HG02884 (cell line): ENCODE results near the gene WDR74.
"Not testable (repeated sequence)": the region's sequence is repeated elsewhere in the genome, so short reads cannot be mapped to it uniquely, and the experiment has no call there.

Source experiments
- ATAC-seq: cut with Tn5 transposase; IDR thresholded peaks from one replicate; pipeline ENCODE4 v1.9.1; 2021; ENCODE audit warnings: mild to moderate bottlenecking, moderate library complexity; ENCODE audit not compliant: unreplicated experiment

Gene WDR74

DNA sequence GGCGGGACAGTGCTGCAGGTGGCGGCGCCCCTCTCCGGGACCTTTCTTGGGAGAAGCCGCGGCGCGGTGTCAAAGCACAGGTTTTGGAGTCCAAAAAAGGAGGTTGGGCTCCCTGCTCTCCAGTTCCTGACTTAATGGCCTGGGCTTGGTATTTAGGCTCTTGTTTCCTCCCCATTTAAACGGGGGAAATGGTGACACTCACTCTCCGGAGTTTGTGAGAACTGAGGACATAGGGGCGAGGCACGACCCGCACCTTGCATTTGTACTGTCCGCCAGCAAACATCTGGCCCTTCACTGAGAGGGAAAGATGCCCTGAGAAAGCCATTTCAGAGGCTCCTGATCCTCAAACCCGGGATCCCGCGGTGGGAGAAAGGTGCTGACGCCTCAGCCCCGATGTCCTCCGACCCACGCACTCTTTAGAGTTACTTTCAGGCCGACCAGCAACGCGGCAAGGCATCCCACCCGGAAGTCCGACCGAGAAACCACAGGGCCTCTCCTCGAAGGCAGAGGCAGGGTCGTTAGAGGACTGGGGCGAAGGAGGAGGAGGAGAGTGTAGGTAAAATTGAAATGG is 2.9 kb upstream of the WDR74 start:
- ATAC-seq, result no peak

DNA sequence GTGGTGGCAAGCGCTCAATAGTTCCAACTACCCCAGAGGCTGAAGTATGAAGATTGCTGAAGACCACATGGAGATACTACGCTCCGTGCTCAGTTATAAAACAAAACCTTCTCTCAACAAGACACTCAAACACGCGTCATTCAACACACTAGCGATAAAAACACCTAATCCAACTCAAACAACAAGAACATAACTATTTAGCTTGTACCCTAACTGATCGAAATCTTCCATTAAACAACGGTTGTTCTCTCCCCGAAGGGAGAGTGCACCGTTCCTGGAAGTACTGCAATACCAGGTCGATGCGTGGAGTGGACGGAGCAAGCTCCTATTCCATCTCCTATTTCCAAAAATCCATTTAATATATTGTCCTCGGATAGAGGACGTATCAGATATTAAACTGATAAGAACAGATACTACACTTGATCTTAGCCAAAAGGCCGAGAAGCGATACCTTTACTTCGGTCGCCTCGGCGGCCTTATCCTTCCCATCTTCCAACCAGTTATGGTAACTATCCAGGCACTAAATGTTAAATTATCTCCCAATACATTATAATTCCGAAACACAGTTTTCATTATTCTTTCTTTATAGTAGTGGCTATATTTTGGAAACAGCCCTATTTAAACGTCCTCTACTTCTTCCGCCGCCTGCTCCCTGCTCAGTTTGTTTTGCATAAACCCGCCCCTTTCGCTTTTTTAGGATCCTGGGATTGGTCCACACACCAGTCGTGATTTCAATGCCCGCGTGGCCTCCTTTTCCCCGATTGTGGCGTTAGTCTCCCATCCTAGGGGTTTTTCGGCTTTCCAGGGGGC is 2.2 kb upstream of the WDR74 start:
- ATAC-seq, result peak; percentile 46

DNA sequence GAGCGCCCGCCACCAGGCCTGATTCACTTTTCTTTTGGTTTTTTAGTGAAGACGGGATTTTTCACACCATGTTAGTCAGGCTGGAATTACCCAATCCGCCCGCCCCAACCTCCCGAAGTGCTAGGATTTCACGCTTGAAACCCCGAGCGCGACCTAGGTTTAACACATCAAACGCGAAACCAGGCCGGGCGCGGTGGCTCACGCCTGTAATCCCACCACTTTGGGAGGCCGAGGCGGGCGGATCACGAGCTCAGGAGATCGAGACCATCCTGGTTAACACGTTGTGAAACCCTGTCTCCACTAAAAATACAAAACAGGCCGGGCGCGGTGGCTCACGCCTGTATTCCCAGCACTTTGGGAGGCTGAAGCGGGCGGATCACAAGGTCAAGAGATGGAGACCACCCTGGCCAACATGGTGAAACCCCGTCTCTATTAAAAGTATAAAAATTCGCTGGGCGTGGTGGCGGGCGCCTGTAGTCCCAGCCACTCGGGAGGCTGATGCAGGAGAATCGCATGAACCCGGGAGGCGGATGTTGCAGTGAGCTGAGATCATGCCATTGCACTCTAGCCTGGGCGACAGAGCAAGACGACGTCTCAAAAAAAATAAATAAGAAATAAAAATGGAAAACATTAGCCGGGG is 1.5 kb upstream of the WDR74 start:
- not testable (repeated sequence) for ATAC-seq

DNA sequence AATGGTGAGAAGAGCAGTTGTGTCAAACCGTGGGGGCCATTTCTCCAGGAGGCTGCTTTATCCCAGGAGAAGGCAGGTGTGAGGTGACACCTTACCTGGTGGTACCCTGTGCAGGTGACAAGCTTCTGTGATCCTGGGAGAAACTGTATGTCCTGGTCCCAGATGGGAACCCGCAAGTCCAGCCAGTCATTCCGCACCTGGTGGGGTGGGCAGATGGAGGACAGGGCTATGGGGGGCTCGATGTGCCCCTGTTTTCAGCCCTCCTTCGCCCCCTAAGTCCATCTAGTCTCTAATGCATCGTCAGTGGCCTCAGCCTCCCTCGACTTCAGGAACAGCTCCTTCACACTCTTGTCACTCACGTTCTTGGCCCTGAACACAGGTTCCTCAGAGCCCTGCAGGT is 4.1 kb downstream of the WDR74 start:
- no peak for ATAC-seq

DNA sequence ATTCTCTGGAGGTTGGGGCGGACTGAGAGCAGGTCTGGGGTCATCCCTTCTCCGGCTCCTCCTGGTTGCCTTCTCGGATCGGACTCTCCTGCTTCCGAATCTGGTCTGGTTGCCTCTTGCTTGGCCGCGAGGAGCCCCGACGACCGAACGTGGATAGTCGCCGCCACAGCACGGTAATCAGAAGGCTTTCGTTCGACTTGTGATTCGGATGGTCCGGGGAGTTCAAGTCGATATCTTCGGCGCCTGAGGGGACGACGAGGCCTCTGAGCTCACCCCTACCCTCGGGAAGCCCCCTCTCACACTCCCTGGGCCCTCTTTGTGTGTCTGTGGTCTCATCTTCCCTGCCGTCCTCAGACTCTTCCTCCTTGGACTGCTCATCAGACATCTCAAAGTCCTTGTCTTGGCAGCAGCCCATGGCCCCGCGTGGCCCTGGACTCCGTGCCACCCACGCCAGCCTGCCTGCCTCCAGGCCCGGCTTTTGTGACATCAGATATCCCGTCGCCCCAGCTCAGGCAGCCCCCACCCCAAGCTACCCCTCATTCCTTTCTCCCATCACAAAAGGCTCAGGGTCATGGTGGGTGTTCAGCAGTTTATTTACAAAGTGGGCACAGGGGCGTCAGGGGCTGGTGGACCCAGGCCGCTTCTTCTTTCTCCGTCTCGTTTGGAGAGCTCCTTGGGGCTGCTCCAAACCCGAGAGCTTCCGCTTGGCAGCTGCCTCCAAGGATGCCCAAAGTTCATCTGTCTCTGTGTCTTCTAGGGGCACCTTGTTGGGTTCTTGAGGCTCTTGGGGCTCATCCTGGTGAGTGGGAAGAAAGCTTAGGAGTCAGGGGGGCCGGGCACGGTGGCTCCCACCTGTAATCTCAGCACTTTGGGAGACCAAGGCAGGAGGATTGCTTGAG is 6.8 kb downstream of the WDR74 start, which contains the start of gene TEX54:
Gene TEX54 (minus strand): TSS at position 506 of the 899 bp plus-strand sequence.
- peak; percentile 14 for ATAC-seq

DNA sequence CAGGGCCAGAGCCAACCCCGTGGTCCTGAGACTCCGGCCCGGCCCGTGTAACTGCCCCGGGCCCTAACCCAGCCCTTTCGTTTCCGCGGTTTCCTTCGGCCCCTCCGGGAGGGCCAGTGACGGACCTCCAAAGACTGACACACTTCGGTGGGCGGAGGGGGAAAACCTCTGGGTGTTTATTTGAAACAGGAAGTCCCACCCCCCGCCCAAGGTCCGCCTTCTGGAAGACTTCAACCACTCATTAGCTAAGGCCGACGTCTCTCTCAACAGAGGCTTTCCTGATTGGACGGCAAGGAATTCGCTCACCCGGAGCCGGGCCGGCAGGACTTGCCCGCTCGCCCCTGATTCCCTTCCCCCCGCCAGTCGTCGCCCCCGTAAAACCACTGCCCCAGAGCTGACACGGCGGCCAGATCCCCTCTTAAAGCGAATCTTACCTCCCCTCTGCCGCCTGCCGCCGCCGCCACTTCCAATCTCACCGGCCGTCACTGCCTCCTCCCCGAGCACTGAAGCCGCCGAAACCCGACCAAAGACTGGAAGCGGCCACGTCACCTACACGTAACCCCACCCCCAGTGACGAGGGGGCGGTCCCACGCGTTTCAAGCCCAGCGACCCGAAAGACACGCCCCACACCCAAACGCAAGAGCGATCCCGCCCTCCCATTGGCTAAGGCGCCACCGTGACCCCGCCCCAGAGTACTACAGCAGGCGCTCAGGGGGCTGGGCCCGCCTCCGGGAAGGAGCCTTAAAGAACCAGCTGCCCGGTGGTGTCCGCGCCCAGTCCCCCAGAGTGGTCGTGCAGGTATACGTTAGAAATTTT is 7.7 kb downstream of the WDR74 start, which contains the start of gene STX5:
Gene STX5 (minus strand): TSS at position 532 of the 816 bp plus-strand sequence. CDS start 808 bp downstream, outside the sequence.
- ATAC-seq, result peak; percentile 78

DNA sequence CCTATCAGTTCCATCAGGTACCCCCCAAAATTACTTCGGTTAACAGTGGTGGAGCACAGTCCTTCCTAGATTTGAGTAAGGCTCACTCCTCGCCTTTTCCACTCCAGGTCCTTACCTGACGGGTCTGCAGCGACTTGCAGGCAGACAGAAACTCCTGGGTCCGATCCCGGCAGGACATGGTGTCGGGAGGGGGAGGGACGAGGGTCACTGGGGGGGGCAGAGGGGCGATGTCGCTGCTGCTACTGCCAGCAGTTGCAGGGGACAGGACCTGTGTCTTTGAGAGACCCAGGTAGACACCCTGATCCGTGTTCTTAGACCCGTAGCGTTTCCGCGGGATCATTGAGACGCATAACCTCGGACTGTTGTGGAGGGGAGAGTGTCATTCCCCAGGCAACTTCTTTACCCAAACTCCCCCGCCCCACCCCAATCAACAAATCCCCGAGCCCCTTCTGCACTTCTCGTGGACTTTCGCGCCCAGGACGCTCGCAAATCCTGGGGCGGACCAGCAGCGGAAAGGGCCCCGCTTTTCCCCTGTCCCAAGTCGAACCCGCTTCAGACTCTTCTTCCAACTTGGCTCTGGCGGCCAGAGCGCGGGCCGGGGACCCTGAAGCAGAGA is 8.4 kb downstream of the WDR74 start:
- peak; percentile 7 for ATAC-seq

DNA sequence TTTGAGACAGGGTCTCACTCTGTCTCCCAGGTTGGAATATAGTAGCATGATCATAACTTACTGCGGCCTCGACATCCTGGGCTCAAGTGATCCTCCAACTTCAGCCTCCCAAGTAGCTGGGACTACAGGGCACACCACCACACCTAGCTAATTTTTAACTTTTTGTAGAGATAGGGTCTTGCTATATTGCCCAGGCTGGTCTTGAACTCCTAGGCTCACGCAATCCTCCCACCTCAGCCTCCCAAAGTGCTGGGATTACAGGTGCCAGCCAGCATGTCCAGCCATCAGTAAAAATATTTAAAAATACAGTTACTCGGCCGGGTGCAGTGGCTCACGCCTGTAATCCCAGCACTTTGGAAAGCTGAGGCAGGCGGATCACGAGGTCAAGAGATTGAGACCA is 11.3 kb downstream of the WDR74 start:
- ATAC-seq, result not testable (repeated sequence)

DNA sequence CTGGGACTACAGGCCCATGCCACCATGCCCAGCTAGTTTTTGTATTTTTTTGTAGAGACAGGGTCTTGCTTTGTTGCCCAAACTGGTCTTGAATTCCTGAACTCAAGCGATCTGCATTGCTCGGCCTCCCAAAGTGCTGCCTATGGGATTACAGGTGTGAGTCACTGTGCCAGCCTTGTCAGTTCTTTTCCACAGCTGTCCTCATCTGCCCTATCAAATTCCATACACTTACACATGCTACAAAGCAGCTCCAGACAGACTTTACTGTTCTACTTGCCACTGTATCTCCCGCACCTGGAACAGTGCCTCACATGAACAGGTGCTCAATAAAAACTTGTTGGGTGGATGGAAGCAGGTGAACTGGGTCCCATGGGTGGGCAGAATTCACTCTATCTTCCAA is 15.7 kb downstream of the WDR74 start:
- ATAC-seq, result no peak

DNA sequence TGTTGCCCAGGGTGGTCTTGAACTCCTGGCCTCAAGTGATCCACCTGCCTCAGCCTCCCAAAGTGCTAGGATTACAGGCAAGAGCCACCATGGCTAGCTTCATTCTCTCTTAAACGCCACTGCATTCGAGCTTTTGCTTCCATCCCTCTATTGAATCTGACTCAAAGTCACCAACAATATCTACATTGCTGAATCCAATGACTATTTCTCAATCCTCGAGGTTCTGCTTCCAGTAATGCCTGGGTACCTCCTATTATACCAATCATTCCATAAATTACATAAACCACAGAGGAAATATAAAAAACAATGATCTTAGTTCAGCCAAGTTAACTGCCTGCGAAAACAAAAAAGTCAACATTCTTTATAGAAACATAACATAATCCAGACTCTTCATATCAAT is 22.3 kb downstream of the WDR74 start:
- no peak for ATAC-seq

DNA sequence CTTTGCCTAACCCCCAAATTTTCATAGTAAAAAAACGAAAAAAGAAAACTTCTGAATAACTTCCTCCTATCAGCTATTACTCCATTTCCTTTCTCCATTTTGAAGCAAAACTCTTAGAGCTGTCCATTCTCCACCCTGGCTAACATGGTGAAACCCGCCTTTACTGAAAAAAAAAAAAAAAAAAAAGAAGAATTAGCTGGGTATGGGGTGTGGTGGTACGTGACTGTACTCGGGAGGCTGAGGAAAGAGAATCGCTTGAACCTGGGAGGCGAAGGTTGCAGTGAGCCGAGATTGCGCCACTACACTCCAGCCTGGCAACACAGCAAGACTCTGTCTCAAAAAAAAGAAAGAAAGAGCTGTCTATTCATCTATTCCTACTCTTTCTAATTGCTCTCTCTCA is 22.8 kb downstream of the WDR74 start:
- ATAC-seq, result no peak

DNA sequence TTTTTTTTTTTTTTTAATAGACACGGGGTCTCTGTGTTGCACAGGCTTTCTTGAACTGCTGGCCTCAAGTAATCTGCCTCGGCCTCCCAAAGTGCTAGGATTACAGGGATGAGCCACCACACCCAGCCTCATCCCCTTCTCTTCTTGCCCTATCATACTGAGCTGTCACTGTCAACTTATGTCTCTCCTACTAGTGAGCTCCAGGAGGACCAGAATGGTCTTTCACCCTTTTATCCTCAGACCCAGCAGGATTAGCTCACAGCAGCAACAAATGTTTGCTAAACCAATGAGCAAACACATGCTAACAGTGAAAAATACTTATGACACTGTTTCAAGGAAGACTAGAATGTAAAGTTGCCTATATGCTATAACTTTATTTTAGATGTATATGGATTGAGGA is 27.7 kb downstream of the WDR74 start:
- ATAC-seq, result no peak

DNA sequence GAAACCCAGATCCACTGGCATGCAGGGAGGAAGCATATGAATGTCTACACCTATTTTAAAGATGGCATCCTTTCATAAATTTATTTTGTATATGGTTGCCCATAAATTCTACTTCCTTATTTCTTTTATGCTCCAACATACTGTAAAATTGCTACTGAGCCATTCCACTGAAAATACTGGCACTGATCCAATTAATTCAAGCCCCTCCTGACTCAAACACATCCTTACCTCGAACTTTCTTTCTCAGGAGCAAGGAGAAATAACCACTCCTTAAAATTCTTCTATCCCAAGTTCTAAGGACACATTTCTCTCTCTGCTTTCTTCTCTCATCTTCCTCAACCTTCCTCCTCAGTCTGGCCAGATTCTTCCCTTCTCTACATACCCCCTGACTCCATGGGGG is 28.6 kb downstream of the WDR74 start:
- ATAC-seq, result no peak

DNA sequence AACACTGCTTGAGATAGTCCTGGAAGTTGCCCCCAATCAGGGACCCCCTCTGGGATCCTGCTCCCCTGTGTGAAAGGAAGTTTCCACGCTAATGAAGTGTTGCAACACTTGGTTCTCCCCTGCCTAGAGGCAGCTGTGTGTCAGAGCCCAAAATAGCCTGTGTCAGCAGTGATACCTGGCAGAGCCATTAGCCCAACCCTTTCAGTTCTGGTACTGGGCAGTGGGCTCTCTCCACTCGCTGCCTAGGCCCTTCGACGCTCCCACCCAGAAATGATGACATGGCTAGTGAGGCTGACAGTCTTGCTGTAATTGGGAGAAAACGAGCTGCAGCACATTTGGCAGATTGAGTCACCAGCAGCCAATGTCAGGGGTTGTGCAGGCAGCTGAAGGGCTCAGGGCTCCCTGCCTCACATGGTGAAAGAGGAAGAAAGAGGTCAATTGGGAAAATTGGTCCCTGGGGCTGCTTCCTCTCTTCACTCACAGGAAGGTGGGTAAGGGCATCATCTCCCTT is 32.7 kb downstream of the WDR74 start:
- ATAC-seq, result no peak

DNA sequence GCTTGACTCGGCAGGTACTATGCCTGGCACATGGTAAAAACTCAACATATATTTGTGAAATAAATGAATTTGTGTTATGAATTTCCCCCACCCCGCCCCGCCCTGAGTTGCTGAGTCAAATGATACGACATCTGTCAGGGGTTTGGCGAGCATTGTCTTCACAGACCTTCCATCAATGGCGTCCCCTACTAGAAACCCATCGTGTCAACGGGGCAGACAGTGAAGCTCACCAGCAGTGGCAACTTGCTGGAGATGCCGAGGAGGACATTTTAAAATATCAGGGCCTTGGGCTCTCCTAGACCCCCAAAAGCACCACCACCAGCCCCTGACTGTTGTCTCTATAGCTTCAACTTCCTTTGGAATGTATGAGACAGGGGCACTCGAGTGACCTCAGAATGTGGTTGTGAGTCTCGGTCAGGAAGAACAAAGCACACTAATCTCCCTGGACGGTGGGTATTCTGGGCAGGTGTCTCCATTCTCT is 33.4 kb downstream of the WDR74 start:
- ATAC-seq, result no peak

DNA sequence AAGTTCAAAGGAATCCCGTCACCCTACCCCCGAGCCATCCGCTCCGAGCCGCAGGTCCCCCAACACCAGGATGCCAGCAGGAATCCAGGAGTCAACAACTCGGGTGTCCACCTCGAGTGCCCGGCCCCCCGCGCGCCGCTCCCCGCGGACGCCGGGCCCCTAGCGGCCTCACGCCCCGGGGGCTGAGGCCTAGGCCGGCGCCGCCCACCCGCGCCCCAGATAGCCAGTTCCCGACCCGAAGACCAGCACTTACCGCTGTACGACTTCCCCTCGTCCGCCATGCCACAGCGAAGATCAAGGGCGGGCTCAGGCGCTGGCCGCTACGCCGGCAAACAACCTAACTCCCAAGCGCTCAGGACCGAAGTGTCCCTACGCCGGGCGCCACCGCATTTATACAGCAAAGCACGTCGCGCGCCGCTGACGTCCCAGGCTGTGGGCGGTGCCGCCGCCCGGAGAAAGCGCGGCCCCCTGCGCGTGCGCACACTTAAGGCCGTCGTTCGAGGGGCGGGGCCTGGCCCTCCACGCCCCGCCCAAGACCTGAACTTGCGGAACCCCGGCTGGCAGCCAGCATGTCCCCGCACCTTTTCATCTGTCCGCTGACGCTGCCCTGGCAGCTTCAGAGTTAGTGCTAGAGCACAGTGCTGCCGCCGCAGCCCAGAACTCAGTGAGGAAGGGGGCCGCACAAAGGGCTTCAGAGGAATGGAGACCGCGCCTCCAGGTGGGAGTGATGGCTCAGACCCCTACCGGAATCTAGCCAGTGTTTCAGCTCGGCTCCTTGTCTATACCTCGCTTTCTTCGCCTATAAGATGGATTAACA is 34.1 kb downstream of the WDR74 start, which contains the start of gene NXF1:
Gene NXF1 (minus strand): TSS at position 365 of the 817 bp plus-strand sequence. CDS start 84 bp downstream, at position 281.
- ATAC-seq, result peak; percentile 67

DNA sequence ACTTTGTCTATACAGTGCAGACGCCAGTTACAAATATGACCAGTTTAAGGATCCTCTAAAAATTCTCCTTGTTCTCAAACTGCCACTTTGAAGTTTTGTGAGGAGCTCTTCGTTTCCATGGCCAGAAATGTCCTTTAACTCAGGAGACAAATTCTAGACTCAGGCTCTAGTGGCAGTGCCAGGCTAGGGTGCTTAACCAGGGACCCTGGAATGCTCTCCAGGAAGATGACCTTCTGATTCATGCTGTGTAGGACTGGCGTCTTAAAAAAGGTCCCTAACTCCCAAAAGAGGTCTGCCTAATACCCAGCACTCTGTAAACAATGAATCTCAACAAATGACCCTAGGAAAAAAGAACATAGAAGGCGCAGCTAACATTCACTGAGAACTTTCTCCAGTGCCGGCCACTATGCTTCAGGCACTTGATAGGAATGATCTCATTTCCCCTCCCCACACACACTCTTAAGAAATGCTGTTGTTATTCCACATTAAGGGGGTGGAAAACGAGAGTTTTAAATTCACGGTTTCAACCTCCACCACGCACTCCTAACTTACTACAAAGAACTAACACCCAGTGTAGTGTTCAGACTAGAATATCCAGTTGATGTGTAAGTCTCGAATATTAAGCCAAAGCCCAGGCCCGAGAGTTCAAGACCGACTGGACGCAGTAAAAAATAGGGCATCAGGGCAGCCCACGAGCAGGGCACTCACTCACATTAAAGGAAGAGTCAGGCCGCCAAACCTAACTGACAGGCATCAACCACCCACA is 34.9 kb downstream of the WDR74 start:
- peak; percentile 10 for ATAC-seq

DNA sequence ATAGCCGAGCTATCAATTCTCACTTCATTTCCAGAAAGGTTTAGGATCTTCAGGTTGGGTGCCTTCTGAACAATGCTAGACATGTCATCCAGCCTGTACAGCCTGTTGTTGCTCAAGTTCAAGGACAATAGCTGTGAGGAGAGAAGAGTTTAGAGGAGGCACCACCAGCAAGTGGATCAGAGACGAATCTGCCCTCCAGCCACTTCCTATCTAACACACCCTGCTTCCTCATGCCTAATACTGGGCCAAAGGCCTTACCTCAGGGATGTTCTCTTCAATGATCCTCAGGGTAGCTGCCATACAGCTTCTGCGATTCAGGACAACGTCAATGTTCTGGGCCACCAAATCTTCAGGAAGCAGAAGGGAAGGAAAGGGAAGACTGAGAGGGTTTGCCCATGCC is 38.3 kb downstream of the WDR74 start:
- no peak for ATAC-seq
